Activated CD4-positive, alpha-beta T cell treated with anti-CD3 and anti-CD28 coated beads for 48 hours (primary cell): ENCODE data around the gene EPHA2.
"Not testable (repeated sequence)": the region's sequence is repeated elsewhere in the genome, so short reads cannot be mapped to it uniquely, and the experiment has no call there.

Source experiments
- DNase-seq: peaks from one replicate; pipeline ENCODE4 v3.0.0-alpha.2; 2020

Gene EPHA2

DNA sequence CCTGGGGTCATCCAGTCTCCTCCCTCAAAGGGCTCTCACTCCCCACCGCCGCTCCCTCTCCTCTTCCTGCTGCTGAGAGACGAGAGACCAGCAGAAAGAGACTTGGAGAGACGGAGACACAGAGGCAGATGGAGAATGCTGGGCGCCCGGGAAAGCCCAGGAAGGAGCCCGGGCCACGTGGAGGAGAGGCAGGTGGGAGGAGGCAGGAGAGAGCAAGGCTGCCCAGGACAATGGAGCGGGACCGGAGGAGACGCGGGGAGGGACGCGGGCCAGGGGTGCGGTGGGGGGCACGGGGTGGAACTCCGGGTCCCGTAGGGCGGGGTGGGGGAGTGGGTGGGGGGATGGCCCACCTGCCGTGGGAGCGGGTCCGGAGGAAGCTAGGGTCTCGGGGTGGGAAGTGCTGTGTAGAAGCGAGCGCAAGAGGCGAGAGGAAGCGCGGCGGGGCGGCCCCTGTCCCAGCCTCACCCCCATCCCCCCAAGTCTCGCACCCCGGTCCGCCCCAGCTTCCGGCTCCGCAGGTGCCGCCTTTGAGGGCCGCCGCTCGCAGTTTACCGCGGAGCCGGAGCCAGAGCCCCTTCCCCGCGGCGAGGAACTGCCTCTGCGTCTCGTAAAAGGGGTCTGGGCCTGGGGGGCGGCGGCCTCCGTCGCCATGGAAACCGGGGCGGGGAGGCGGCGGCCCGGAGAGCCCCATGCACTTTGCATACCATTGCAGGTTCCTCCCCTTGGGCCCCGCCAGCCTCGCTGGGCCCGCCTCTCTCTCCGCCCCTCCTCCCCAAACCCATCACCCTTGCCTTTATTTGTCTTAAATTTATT, 11.7 kb upstream of the EPHA2 start:
- DNase-seq: peak; percentile 64

DNA sequence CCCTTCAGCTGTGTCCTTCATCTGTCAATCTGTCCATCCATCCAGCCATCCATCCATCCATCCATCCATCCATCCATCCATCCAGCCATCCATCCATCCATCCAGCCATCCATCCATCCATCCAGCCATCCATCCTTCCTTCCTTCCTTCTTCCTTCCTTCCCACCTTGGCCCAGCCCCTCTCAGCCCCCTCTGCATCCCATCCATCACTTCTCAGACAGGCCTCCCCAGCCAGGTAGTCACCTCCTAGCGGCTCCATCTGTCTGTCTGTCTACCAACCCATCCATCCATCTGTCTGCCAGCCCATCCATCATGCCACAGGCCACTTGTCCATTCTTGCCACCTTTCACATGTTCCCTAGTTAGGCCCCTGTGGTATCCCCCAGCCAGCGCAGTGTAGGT, 10.2 kb upstream of the EPHA2 start:
- no peak for DNase-seq

DNA sequence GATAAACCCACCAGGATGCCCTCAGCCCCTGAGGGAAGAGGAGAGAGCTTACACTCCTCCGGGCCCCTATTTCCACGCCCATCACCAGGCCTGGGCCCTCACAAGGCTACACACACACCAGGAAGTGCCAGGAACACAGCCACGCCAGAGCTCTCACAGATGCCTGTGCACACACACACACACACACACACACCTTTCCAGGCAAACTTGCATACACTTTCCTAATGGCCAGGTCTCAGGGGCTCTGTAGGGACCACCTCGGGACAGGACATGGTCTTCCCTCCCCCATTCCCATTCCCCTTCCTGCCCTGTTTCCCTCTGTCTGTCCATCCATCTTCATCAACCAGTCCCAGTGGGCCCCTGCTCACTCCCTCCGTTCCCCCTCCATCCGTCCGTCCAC, 9.7 kb upstream of the EPHA2 start:
- DNase-seq: peak; percentile 24

DNA sequence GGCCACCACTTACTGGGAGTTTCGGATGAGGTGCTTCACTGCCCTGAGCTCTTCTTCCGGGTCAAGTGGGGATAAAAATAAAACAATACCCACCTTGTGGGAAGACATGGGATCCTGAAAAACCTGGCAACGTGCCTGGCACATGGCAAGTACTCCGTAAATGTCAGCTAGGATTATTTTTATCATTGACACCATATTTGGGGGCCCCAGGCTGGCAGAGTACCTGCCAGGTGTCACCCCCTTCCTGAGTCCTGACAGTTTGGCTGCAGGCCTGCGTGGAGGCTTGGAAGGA, 9.2 kb upstream of the EPHA2 start:
- no peak for DNase-seq

DNA sequence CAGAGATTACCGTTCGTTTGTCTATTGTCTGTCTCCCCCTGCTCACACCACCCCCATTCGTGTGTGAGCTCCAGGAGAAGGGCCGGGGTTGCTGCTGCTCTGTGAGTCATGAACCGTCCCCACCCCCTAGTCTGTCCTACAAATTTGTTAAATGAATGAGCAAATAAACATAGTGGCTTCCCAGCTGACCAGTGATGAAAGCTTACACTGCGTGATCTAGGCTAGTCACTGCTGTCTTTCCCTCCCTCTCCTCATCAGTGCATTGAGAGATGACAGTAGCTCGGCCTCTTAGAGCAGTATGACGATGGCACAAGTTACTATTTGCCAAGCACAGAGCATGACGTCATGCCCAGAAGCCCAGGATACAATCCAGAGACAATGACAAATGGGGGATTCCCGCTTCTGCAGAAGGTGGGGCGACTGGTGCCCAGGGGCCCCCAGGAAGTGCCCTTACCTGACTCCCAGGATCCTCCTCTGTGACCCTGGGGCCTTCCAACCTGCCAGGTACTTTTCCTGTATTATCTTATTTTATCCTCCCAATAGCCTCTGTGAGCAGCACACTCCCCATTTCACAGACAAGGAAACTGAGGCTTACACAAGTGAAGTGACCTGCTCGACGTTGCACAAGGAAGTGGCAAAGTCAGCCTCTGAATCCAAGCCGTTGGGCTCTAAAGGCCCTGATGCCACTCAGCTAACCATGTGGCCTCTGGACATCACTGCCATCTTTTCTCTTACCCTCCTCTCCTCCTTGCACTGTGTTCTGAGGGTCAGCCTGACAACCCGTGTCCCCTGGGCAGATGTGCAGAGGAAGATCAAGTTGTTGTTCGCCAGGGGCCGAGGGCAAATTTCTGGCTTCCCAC, 8.6 kb upstream of the EPHA2 start:
- DNase-seq: peak; percentile 39

DNA sequence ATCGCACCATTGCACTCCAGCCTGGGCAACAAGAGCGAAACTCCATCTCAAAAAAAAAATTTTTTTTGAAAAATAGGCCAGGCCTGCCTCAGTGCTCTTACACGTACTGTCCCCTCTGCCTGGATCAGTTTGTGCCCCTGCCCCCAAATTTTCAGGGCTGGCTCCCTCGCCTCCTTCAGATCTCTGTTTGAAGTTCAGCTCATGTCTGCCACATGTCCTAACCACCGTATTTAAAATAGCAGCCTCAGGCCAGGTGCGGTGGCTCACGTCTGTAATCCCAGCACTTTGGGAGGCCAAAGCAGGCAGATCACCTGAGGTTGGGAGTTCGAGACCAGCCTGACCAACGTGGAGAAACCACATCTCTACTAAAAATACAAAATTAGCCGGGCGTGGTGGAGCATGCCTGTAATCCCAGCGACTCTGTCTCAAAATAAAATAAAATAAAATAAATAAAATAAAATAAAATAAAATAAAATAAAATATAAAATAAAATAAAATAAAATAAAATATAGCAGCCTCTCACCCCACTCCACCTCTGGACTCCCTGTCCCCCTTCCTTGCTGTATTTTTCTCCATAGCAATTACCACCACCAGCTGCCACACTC, 7.8 kb upstream of the EPHA2 start:
- DNase-seq: not testable (repeated sequence)

DNA sequence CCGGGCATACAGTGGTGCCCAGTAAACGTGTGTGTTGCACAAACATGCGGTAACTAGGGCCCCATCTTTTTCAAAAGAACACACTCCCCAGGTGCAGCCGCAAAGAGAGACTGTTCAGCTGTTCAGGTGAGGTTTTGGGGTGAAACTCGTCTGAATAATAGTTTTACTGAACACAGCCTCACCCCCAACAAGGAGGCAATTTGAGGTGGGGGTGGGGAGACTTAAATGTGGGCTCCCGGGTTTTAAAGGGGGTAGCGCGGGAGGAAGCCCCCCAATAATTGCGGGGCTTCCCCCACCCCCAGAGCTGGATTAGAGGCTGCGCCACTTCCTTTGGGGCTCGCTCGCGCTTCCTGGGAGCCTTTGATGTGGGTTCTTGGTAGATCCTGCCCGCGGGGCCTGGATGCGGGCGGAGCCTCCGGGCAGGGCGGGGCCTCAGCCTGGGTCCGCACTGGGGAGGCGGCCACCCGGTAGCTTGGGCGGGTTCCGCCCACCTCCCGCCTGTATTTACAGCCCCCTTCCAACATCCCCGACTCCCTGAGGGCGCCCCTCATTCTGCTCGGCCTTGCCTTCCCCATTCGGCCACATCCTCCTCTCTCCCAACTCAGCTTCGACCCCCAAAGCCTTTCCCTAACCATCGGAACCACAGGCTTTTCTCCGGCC, 6.4 kb upstream of the EPHA2 start:
- DNase-seq: peak; percentile 61

DNA sequence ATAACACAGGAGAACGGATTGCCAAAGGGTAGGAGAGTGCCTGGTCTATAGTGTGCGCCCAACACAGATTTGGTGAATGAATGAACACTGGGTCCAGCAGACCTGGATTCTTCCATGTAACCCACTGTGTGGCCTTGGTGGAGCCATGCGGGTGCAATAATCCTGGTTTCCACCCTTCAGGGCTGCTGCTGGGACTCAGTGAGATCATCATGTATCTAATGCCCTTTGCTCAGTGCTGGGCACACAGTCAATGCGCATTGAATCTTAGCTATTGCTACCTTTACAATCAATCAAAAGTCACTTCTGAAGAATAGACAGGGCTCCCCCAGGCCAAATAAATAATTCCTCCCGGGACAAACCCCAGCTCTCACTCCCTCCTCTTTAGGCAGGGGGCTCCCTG, 5.8 kb upstream of the EPHA2 start:
- no peak for DNase-seq

DNA sequence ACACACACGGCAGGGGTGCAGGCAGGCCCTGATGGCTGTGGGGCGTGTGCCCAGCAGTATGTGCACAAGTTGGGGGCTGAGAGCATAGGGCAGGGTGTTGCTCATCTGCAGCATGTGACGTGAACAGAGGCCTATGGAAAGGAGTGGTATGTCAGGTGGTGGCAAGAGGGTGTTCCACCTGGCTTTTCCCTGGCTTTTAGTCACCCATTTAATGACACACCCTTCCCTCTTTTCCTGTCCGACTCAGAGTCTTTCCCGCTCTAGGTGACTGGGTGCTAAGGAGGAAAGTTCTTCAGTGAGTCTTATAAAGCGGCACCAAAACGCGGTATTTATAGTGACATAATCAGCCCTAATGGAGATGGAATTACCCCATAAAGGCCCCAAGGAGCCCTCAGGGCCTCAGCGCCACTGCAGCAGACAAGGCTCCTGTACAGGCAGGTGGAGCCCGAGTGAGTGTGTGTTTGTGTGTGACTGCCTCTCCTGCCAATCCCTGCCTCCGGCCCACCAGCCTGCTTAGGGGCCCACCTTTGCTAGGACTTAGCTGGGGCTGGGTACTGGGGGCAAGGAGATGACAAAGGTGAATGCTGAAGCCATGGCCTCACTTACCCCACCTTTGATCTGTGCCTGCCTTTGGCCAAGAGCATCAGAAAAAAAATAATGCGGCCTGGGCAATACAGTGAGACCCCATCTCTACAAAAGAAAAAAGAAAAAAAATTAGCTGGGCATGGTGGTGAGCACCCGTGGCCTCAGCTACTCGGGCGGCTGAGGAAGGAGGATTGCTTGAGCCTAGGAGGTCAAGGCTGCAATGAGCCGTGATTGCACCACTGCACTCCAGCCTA, 3.3 kb upstream of the EPHA2 start:
- no peak for DNase-seq

DNA sequence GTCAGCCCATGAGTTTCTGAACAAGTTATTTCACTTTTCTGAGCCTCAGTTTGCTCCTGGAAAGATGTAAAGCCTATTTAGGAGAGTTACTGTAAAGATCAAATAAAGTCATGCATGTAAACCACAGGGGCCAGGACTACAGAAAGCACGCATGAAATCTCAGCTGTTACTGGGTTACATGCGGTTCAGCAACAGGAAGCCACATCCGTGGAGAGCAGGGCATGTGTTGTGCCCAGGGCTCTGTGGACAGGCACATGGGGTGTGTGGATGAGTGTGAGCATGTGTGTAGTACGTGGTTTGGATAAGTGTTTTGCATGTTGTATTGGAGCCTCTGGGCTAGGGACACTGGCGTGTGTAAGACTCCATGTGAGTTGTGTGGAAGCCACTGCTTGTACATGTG, 2.2 kb upstream of the EPHA2 start:
- DNase-seq: peak; percentile 27

DNA sequence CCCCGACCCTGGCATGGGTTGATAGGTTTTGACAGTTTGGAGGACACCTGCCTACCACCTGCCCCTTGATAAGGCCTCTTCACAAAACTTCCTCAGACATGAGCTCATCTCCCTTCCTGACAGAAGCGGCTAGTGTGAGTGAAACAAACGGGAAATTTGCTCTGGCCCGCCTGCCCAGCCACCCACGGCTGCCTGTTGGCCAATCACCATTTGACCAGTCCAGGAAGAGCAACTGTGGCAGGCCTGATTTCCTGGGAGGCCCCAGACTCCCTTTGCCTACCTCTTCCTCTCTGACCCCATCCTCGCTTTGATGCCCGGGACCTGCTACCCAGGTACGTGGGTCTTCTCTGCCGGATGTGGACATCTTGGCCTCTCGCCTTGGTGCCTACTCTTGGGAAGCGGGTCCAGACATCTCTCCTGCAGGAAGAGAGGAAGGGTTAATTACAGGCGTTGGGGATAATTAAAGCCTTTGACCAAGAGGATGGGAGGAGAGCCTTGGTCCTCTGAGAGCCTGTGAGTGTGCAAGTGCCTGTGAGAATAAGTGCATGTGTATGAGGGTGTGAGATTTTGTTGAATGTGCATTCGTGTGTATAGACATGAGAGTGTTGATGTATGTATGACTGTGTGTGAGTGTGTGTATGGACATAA, 1.1 kb upstream of the EPHA2 start:
- DNase-seq: no peak

DNA sequence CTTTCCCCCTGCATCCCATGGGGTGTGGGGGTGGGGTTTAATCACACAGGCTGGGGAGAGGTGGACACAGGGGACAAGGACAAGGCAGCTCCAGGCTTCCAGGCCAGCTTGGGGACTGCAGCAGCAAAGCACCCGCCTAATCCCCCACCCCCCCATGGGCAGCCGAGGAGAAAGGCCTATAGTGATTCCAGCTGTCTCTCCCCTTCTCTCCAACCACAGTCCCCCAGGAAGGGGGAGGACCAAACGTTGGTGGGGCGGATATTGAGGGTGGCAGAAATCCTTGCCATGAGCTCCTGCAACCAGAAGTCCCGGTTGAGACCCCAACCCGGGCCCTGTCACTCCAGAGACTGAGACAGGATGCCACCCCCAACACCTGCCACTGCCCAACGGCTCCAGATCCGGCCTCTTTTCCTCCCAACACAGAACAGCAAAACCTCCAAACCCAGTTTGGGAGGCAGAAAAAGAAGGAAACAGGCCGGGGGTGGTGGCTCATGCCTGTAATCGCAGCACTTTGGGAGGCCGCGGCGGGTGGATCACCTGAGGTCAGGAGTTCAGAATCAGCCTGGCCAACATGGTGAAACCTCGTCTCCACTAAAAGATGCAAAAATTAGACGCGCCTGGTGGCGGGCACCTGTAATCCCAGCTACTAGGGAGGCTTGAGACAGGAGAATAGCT, 1.7 kb downstream of the EPHA2 start:
- DNase-seq: peak; percentile 25

DNA sequence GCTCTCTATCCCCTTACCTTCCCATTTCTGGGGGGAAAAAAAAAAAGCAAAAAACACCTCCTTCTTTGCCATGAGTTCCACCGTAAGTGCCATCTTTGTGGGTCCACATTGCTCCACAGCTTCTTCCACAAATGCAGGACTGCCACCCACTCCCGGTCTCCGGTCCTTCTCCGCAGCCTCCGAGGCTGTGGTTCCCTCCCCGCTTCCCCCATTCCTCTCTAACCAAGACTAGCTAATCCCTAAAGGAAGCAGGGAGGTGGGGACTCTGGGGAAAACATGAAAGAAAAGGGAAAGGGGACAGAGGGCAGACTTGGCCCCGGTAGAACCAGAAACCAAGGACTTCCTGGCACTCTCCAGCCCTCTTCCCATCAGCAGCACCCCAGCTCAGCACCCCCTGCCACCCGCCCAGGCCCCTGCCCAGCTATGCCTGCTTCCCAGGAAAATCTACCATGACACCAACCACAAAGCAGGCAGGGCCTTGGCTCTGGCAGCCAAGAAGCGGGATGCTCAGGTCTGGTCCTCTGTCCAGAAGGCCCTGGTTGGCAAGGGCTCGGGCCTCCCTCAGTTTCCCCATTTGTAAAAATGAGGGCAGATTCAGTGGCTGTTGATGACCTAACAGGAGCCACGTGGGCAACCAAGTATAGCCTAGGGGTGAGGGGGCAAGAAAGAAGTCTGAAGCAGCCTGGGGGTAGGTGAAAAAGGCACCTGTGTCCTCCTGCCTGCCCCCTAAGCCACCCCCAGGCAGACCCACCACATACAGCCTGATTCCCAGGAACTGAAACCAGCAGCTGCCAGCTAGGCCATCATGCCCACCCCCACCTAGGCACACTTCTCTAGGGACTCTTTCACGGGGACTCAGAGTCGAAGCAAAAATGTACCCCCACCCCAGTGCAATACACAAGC, 2.5 kb downstream of the EPHA2 start:
- DNase-seq: no peak

DNA sequence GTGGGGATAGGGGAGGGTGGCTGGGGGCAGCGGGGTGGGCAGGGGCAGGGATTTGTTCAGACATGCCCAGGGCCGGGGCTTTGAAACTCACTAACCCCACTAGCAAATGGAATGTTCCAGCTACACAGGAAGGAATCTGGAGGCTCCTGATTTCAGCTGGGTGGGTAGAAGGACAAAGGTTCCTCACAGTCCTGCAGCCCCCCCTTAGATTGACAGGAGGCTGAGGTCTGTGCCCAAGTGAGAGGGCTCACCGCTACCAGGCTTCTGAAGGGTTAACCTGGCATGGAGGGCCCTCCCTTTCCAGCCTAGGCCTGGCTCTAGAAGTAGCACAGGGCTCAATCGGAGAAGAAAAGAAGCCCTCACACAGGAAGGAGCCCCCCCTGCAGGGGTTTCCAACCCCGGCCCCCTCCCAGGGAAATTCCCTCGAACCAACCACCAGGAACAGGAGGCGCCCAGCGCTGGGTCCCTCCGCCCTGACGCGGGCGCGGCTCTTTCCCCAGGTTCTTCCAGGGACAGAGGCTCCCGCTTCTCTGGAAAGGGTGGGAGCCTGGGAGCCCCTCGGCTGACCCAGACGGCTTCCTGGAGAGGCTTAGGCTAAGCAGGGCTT, 3.3 kb downstream of the EPHA2 start:
- DNase-seq: no peak

DNA sequence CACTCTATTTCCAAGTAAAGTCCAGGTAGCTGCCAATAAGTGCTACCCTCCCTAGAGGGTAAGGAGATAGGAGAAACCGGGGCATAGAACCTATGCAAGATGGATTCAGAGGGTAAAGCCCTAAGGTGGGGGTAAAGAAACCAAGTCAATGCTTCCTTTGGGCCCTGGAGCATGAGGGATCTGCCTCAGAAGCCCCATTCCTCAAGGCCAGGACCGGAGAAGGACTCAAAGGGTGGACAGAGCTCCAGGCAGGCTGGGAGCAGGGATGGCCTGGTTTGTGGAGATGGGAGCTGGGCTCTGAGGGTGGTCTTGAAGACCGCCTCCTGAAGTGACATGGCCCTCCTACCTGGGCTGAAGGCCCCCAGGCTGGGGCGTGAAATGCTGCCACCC, 3.9 kb downstream of the EPHA2 start:
- no peak for DNase-seq

DNA sequence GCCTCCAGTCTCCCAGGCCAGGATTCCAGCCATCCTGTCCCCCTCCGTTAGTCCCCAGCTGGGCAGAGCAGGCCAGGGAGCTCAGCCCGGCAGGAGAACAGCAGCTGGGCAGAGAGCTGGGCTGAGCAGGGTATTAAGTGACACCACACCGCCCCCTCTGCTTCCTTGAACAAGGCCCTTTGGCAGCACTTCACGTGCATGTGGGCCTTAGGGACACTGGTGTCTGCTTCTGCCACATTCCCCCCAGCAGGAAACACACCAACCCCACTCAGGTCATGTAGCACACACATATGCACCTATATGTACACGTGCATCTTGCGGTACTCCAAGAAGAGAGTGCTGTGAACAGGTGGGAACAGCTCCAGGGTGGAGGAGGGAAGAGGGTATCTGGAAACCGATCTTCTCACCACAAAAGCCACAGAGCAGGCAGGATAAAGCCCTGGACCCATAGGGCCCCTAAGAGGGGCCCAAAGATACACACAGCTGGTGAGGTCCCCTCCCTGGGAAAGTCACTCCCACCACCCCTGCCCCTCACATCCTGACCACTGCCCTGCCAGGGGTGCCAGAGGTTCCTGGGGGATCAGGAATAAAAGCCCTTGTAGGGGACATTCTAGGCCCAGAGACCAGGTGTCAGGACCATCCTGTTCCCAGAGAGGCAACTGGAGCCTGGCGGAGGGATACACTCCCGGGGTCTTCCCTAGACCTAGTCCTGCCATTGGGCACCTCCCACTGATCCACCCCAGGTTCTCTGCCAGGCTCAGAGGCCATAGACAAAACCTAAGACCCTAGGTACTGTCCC, 4.5 kb downstream of the EPHA2 start:
- no peak for DNase-seq

DNA sequence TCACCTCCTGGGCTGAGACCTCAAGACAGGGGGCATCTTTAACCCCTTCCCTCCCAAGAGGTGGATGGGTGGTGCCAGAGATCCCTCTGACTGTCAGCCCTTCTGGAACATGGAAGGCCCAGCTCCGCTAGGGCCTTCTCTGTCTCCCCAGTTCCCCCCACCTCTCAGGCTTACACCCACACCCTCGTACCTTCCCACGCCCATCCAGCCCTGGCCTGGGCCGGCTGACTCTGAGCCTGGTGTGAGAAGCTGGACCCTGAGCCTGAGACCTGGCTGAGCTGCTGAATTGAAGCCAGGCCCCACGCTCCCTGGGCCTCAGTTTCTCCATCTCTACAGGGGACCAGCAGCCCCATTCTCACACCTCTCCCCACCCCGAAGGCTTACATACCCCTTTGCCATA, 5.4 kb downstream of the EPHA2 start:
- no peak for DNase-seq

DNA sequence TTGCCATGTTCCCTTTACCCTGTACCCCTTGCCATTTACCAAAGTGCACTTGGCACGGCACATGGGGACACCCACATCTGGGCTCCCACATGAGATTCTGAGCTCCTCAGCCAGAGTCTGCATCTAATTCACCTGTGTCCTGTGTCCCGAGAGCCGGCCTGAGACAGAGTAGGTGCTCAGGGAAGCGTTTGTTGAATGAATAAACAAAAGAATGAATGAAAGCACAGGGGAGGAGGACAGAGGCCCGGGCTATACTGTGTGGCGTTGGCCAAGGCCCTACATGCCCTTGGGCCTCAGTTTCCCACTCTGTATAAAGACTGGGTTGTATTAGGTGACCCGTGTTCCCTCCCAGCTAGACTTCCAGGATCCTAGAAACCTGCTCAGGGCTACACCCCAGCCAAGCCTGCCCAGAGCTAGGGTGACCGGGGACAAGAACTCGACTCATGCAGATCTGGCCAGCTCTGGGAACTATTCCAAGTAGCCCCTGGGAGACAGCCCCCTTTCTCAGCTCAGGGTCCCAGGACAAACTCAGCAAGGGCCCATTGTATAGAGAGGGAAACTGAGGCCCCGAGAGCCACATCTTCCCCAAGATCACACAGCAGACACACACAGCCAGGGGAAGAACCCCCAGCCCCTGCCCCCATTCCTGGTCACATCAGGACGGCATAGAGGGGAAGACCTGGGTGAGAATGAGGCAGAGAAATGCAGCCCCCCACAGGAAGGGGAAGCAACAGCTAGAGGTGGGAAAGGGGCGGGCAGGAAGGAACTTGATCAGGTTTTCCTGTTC, 6.0 kb downstream of the EPHA2 start:
- DNase-seq: no peak
